Loucy (cell line): ENCODE measurements around the gene RASSF5.
"Not testable (repeated sequence)": the region's sequence is repeated elsewhere in the genome, so short reads cannot be mapped to it uniquely, and the experiment has no call there.

ENCODE experiments used
- H2AFZ ChIP-seq: fragments of 200-600 bp; sonication (generic); 2 replicates; pipeline ENCODE4 v1.6.0; 2016; ENCODE audit warnings: antibody characterized with exemption, mild to moderate bottlenecking, low read length, moderate library complexity
- H3F3A ChIP-seq: fragments of 200-600 bp; 2 replicates; pipeline ENCODE4 v1.6.0; 2016; ENCODE audit warnings: antibody characterized with exemption, low read depth, mild to moderate bottlenecking
- H3K27me3 ChIP-seq: fragments of 200-600 bp; sonication (generic); 2 replicates; pipeline ENCODE4 v1.6.1; 2014; ENCODE audit warnings: low read length, mild to moderate bottlenecking; ENCODE audit not compliant: insufficient read depth, poor library complexity, severe bottlenecking
- H3K36me3 ChIP-seq: fragments of 200-600 bp; sonication (generic); 2 replicates; pipeline ENCODE4 v1.6.1; 2016; ENCODE audit warnings: low read length; ENCODE audit not compliant: insufficient read depth
- H3K4me1 ChIP-seq: fragments of 200-600 bp; sonication (generic); 2 replicates; pipeline ENCODE4 v1.5.1; 2014; ENCODE audit warnings: low read length, mild to moderate bottlenecking; ENCODE audit not compliant: insufficient read depth, poor library complexity, severe bottlenecking
- H3K4me2 ChIP-seq: fragments of 200-600 bp; sonication (generic); 2 replicates; pipeline ENCODE4 v1.6.0; 2014; ENCODE audit warnings: antibody characterized with exemption, low read length, low read depth, mild to moderate bottlenecking; ENCODE audit not compliant: poor library complexity, severe bottlenecking
- H3K4me3 ChIP-seq: fragments of 200-600 bp; sonication (generic); 2 replicates; pipeline ENCODE4 v1.5.1; 2014; ENCODE audit warnings: low read length, mild to moderate bottlenecking, mixed read lengths; ENCODE audit not compliant: poor library complexity, severe bottlenecking
- H3K79me2 ChIP-seq: fragments of 200-600 bp; sonication (generic); 2 replicates; pipeline ENCODE4 v1.6.1; 2014; ENCODE audit warnings: low read length; ENCODE audit not compliant: insufficient read depth
- H3K9ac ChIP-seq: fragments of 200-600 bp; sonication (generic); 2 replicates; pipeline ENCODE4 v1.6.0; 2014; ENCODE audit warnings: mild to moderate bottlenecking, low read depth, low read length, moderate library complexity; ENCODE audit not compliant: poor library complexity, severe bottlenecking
- H3K9me2 ChIP-seq: fragments of 200-600 bp; sonication (generic); replicated peaks from 2 replicates; pipeline ENCODE4 v1.6.1; 2016; ENCODE audit warnings: low read depth, low read length, mixed read lengths
- H3K9me3 ChIP-seq: fragments of 200-600 bp; sonication (generic); 2 replicates; pipeline ENCODE4 v1.6.1; 2014; ENCODE audit warnings: mild to moderate bottlenecking, antibody characterized with exemption, low read length, low read depth; ENCODE audit not compliant: insufficient read depth
- H4K20me1 ChIP-seq: fragments of 200-600 bp; sonication (generic); 2 replicates; pipeline ENCODE4 v1.6.0; 2014; ENCODE audit warnings: antibody characterized with exemption, low read length, mild to moderate bottlenecking; ENCODE audit not compliant: insufficient read depth, poor library complexity, severe bottlenecking
- CTCF ChIP-seq: fragments of 200-600 bp; sonication (generic); conservative IDR thresholded peaks from 2 replicates; pipeline ENCODE4 v1.5.1; 2014; ENCODE audit warnings: mild to moderate bottlenecking, antibody characterized with exemption, low read length
- EZH2phosphoT487 ChIP-seq: fragments of 200-600 bp; IDR thresholded peaks from 2 replicates; pipeline ENCODE4 v1.6.1; 2018; ENCODE audit warnings: antibody characterized with exemption, mild to moderate bottlenecking, moderate library complexity, borderline replicate concordance

Gene RASSF5

GRCh38 chr1:206482611-206483010 lies 24.7 kb upstream of the RASSF5 start:
- H3K4me1 ChIP-seq: peaks cover 4% of the 10 kb centered on the region
- no peaks in the 10 kb centered on the region for H3F3A ChIP-seq
- H3K9me2 ChIP-seq: no peaks in the 10 kb centered on the region
- H2AFZ ChIP-seq: no peak overlapping the region
- H3K27me3 ChIP-seq: no peaks in the 10 kb centered on the region
- no peaks in the 10 kb centered on the region for H3K9me3 ChIP-seq
- H3K4me3 ChIP-seq: no peak overlapping the region
- peaks cover 43% of the 10 kb centered on the region; the same call in 1 of the 2 replicates for H3K36me3 ChIP-seq
- TF ChIP-seq EZH2phosphoT487 (no peak), CTCF (no peak)
- no peak overlapping the region for H3K4me2 ChIP-seq
- no peaks in the 10 kb centered on the region for H3K79me2 ChIP-seq
- H3K9ac ChIP-seq: no peak overlapping the region
- H4K20me1 ChIP-seq: no peaks in the 10 kb centered on the region

- not testable (repeated sequence) for H3K4me1 ChIP-seq, H3K9me3 ChIP-seq, H3K4me3 ChIP-seq, H3K4me2 ChIP-seq, H3F3A ChIP-seq, H2AFZ ChIP-seq, H3K9ac ChIP-seq, H3K9me2 ChIP-seq, H3K79me2 ChIP-seq, H4K20me1 ChIP-seq, H3K27me3 ChIP-seq
- H3K36me3 ChIP-seq: peaks cover 31% of the 10 kb centered on the region; the same call in 1 of the 2 replicates
Measured at GRCh38 chr1:206483864-206484263, 23.5 kb upstream of the RASSF5 start.

GRCh38 chr1:206484901-206485300 lies 22.4 kb upstream of the RASSF5 start:
- Histone ChIP-seq H3K79me2 (no peaks in the 10 kb centered on the region), H3K4me3 (no peak overlapping the region), H4K20me1 (no peaks in the 10 kb centered on the region), H3K27me3 (no peaks in the 10 kb centered on the region), H2AFZ (no peak overlapping the region), H3K4me1 (peaks cover under 1% of the 10 kb centered on the region), H3F3A (no peaks in the 10 kb centered on the region), H3K36me3 (peaks cover 27% of the 10 kb centered on the region; the same call in 1 of the 2 replicates), H3K9ac (no peak overlapping the region), H3K9me3 (no peaks in the 10 kb centered on the region), H3K9me2 (no peaks in the 10 kb centered on the region), H3K4me2 (no peak overlapping the region)
- TF ChIP-seq CTCF (no peak), EZH2phosphoT487 (no peak)

- no peaks in the 10 kb centered on the region for H3K27me3 ChIP-seq
Measured at GRCh38 chr1:206486995-206487788, 20.1 kb upstream of the RASSF5 start.

More at GRCh38 chr1:206486995-206487788, 20.1 kb upstream of the RASSF5 start:
- Histone ChIP-seq H3K9me2 (no peaks in the 10 kb centered on the region), H4K20me1 (no peaks in the 10 kb centered on the region), H3K4me2 (no peak overlapping the region), H3K9me3 (no peaks in the 10 kb centered on the region), H3F3A (no peaks in the 10 kb centered on the region), H3K4me1 (no peaks in the 10 kb centered on the region), H3K36me3 (peaks cover 29% of the 10 kb centered on the region; the same call in 1 of the 2 replicates), H3K4me3 (no peak overlapping the region), H3K79me2 (no peaks in the 10 kb centered on the region), H3K9ac (no peak overlapping the region), H2AFZ (no peak overlapping the region)
- TF ChIP-seq CTCF (no peak), EZH2phosphoT487 (no peak)
